Peyer's patch (tissue), 4 donors: Measurements from ENCODE around the gene CUBN.

ENCODE experiments used
- POLR2A ChIP-seq, 2 donors: fragments of 450-650 bp; IDR thresholded peaks; one replicate each; pipeline ENCODE4 v1.5.1; 2017; ENCODE audit warnings: antibody characterized with exemption in 2 of 2, mild to moderate bottlenecking in 2 of 2, moderate library complexity in 2 of 2
- TF ChIP-seq, protein P1 (sequence below), 6 experiments: fragments of 450-650 bp in 4 of 6; fragments of 200-600 bp in 2 of 6; sonication (generic) in 1 of 6; IDR thresholded peaks; one replicate each; pipeline ENCODE4 v1.5.1; 2017 to 2019; ENCODE audit warnings: antibody characterized with exemption in 6 of 6, mild to moderate bottlenecking in 3 of 6, moderate library complexity in 1 of 6

DNA sequence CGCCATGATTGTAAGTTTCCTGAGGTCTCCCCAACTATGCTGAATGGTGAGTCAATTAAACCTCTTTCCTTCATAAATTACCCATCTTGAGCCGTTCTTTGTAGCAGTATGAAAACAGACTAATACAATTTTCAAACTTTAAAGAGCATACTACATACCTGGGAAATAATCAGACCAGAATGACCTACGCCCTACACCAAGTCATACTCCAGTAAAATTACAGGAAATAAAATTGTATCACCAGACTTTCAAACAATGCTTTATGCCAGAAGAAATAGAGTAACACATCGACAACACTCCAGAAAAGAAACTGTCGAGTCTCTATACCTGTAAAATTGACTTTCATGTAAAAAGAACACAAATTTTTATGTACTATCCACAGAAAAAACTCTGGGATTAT, 331.0 kb downstream of the CUBN start:
- TF ChIP-seq, protein P1, sequence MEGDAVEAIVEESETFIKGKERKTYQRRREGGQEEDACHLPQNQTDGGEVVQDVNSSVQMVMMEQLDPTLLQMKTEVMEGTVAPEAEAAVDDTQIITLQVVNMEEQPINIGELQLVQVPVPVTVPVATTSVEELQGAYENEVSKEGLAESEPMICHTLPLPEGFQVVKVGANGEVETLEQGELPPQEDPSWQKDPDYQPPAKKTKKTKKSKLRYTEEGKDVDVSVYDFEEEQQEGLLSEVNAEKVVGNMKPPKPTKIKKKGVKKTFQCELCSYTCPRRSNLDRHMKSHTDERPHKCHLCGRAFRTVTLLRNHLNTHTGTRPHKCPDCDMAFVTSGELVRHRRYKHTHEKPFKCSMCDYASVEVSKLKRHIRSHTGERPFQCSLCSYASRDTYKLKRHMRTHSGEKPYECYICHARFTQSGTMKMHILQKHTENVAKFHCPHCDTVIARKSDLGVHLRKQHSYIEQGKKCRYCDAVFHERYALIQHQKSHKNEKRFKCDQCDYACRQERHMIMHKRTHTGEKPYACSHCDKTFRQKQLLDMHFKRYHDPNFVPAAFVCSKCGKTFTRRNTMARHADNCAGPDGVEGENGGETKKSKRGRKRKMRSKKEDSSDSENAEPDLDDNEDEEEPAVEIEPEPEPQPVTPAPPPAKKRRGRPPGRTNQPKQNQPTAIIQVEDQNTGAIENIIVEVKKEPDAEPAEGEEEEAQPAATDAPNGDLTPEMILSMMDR (IDR thresholded peaks at IDR 0.05) = no peak
- TF ChIP-seq POLR2A (IDR thresholded peaks at IDR 0.05) = no peak
